ENCODE measurements around the gene SPSB3.

- TF ChIP-seq CTCF (IDR thresholded peaks at IDR 0.05) (peak in 4 of 6 experiments; percentile 5 to 53 (median 45)), POLR2A (IDR thresholded peaks at IDR 0.05) (no peak)
These were observed 43.7 kb upstream of the SPSB3 start for GRCh38 chr16:1825864-1826690.

All from Peyer's patch (tissue), 4 donors.